ENCODE measurements around the gene PICK1. TPM values are rescaled to one million over a fixed set of nuclear protein-coding genes. Genes with fewer than 3 reads are reported as not detected.

Gene PICK1
- total RNA-seq, 2 experiments from 2014 or later: 21.2 to 25.6 TPM

DNA sequence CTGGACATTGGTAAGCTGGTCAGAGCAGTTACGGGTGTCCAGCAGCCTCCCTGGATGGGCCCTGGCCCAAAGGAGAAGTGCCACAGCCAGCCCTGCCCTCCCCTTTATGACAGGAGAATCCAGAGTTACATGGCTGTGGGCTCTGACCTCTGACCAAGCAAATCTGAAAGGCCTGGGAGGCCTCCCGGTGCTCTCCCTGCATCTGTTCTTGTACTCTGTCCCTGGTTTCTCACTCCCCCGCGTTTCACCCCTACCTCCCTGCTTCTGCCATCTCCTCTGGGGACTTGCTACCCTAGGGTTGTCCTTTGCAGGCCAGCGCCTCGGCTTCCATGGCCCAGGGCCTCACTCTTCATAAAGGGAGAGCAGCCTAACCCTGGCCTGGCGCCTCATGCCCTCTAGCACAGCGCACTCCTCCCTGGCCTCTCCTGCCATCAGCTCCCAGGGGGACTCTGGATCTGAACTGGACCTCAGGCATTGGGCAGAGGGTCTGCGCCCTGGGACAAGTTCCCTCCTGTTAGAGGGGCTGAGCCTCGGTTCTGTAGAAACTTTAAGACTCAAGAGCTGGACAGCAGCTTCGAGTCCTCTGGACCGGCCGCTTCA, 10.7 kb downstream of the PICK1 start:
- no peaks in the 10 kb centered on the region for H3K9me3 Mint-ChIP-seq
- Histone ChIP-seq H3K9me3 (ENCODE audit: control insufficient read depth in 1 of 2, insufficient read depth in 1 of 2, low read length in 2 of 2) (no peaks in the 10 kb centered on the region), H3K4me1 (ENCODE audit: insufficient read depth, low read length) (no peaks in the 10 kb centered on the region), H3K4me3 (ENCODE audit: low read length) (no peak overlapping the region), H3K27me3 (ENCODE audit: control insufficient read depth in 1 of 2, insufficient read depth in 2 of 2, low read length in 2 of 2) (no peaks in the 10 kb centered on the region), H3K27ac (ENCODE audit: low read depth in 1 of 2, low read length in 2 of 2) (no peak overlapping the region), H3K36me3 (ENCODE audit: insufficient read depth, low read length) (peaks cover 63% of the 10 kb centered on the region)
- ATAC-seq (ENCODE audit: poor library complexity) (no peak), DNase-seq (no peak)
- TF ChIP-seq, protein P1, sequence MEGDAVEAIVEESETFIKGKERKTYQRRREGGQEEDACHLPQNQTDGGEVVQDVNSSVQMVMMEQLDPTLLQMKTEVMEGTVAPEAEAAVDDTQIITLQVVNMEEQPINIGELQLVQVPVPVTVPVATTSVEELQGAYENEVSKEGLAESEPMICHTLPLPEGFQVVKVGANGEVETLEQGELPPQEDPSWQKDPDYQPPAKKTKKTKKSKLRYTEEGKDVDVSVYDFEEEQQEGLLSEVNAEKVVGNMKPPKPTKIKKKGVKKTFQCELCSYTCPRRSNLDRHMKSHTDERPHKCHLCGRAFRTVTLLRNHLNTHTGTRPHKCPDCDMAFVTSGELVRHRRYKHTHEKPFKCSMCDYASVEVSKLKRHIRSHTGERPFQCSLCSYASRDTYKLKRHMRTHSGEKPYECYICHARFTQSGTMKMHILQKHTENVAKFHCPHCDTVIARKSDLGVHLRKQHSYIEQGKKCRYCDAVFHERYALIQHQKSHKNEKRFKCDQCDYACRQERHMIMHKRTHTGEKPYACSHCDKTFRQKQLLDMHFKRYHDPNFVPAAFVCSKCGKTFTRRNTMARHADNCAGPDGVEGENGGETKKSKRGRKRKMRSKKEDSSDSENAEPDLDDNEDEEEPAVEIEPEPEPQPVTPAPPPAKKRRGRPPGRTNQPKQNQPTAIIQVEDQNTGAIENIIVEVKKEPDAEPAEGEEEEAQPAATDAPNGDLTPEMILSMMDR (IDR thresholded peaks at IDR 0.05): no peak
- H3K27ac Mint-ChIP-seq: no peak overlapping the region
- H3K27me3 Mint-ChIP-seq: no peaks in the 10 kb centered on the region
- H3K4me1 Mint-ChIP-seq (ENCODE audit: low read depth): no peaks in the 10 kb centered on the region
- CTCF ChIA-PET: no interaction called here
- POLR2A ChIA-PET: no interaction called here
- intact Hi-C loops (cut with DNase I, micrococcal nuclease): no loop called here
- H3K4me3 Mint-ChIP-seq: no peak overlapping the region
- peaks cover 73% of the 10 kb centered on the region for H3K36me3 Mint-ChIP-seq (ENCODE audit: low read depth)

GRCh38 chr22:38068641-38069371, 11.6 kb downstream of the PICK1 start:
- Histone ChIP-seq H3K36me3 (ENCODE audit: insufficient read depth, low read length) (peaks cover 70% of the 10 kb centered on the region), H3K4me1 (ENCODE audit: insufficient read depth, low read length) (no peaks in the 10 kb centered on the region), H3K27me3 (ENCODE audit: control insufficient read depth in 1 of 2, insufficient read depth in 2 of 2, low read length in 2 of 2) (no peaks in the 10 kb centered on the region), H3K27ac (ENCODE audit: low read depth in 1 of 2, low read length in 2 of 2) (no peak overlapping the region), H3K4me3 (ENCODE audit: low read length) (no peak overlapping the region), H3K9me3 (ENCODE audit: control insufficient read depth in 1 of 2, insufficient read depth in 1 of 2, low read length in 2 of 2) (no peaks in the 10 kb centered on the region)
- no peaks in the 10 kb centered on the region for H3K27me3 Mint-ChIP-seq
- ChIA-PET POLR2A (no interaction called here), CTCF (no interaction called here)
- H3K9me3 Mint-ChIP-seq: no peaks in the 10 kb centered on the region
- no peak for DNase-seq
- H3K4me3 Mint-ChIP-seq: no peak overlapping the region
- no peak overlapping the region for H3K27ac Mint-ChIP-seq
- ATAC-seq (ENCODE audit: poor library complexity): no peak
- H3K4me1 Mint-ChIP-seq (ENCODE audit: low read depth): no peaks in the 10 kb centered on the region
- intact Hi-C loops (cut with DNase I, micrococcal nuclease): no loop called here
- TF ChIP-seq, protein P1 (IDR thresholded peaks at IDR 0.05): no peak
- H3K36me3 Mint-ChIP-seq (ENCODE audit: low read depth): peaks cover 75% of the 10 kb centered on the region

GRCh38 chr22:38069372-38070249, 12.4 kb downstream of the PICK1 start:
- H3K4me1 Mint-ChIP-seq (ENCODE audit: low read depth): no peaks in the 10 kb centered on the region
- no peaks in the 10 kb centered on the region for H3K27me3 ChIP-seq (ENCODE audit: control insufficient read depth in 1 of 2, insufficient read depth in 2 of 2, low read length in 2 of 2)
- no peak overlapping the region for H3K4me3 Mint-ChIP-seq
- POLR2A ChIA-PET: no interaction called here
- H3K9me3 Mint-ChIP-seq: no peaks in the 10 kb centered on the region
- DNase-seq (no peak), ATAC-seq (ENCODE audit: poor library complexity) (no peak)
- no peaks in the 10 kb centered on the region for H3K9me3 ChIP-seq (ENCODE audit: control insufficient read depth in 1 of 2, insufficient read depth in 1 of 2, low read length in 2 of 2)
- H3K27me3 Mint-ChIP-seq: no peaks in the 10 kb centered on the region
- intact Hi-C loops (cut with DNase I, micrococcal nuclease): no loop called here
- peaks cover 76% of the 10 kb centered on the region for H3K36me3 ChIP-seq (ENCODE audit: insufficient read depth, low read length)
- no peak overlapping the region for H3K27ac Mint-ChIP-seq
- H3K36me3 Mint-ChIP-seq (ENCODE audit: low read depth): peaks cover 74% of the 10 kb centered on the region
- no peak overlapping the region for H3K27ac ChIP-seq (ENCODE audit: low read depth in 1 of 2, low read length in 2 of 2)
- H3K4me3 ChIP-seq (ENCODE audit: low read length): no peak overlapping the region
- TF ChIP-seq, protein P1 (IDR thresholded peaks at IDR 0.05): no peak
- CTCF ChIA-PET: interaction anchor here (1.4 kb wide), 1 partner anchor 17 kb away, joined by 3 read pairs; no protein-coding TSS in a partner anchor
- no peaks in the 10 kb centered on the region for H3K4me1 ChIP-seq (ENCODE audit: insufficient read depth, low read length)
